Endodermal cell (in vitro differentiated cells): ENCODE results near the gene BCL11B. TPM values are rescaled to one million over a fixed set of nuclear protein-coding genes. Genes with fewer than 3 reads are reported as not detected.
A peak's percentile ranks its signal among the peaks of the same experiment; 100 is the strongest.

Experiments
- DNase-seq: peaks from one replicate; pipeline ENCODE4 v3.0.0-alpha.2; 2017
- H3K27ac ChIP-seq: 2 replicates; pipeline ENCODE4 v1.5.1; 2013; ENCODE audit warnings: mild to moderate bottlenecking, low read depth, low read length, moderate library complexity
- H3K27me3 ChIP-seq: 2 replicates; pipeline ENCODE4 v1.6.1; 2013; ENCODE audit warnings: mild to moderate bottlenecking, low read length, moderate library complexity; ENCODE audit not compliant: insufficient read depth, control insufficient read depth, poor library complexity, severe bottlenecking
- H3K36me3 ChIP-seq: 2 replicates; pipeline ENCODE4 v1.7.0; 2013; ENCODE audit warnings: mild to moderate bottlenecking, low read length, moderate library complexity; ENCODE audit not compliant: control insufficient read depth, insufficient read depth
- H3K4me1 ChIP-seq: one replicate; pipeline ENCODE4 v1.7.0; 2013; ENCODE audit warnings: low read length; ENCODE audit not compliant: control insufficient read depth, insufficient read depth
- H3K4me3 ChIP-seq: 2 replicates; pipeline ENCODE4 v1.5.1; 2013; ENCODE audit warnings: mild to moderate bottlenecking, low read length, moderate library complexity
- H3K9ac ChIP-seq: 2 replicates; pipeline ENCODE4 v1.6.1; 2013; ENCODE audit warnings: mild to moderate bottlenecking, low read length, moderate library complexity; ENCODE audit not compliant: poor library complexity, severe bottlenecking; ENCODE audit errors: extremely low read depth
- H3K9me3 ChIP-seq: 2 replicates; pipeline ENCODE4 v1.6.1; 2013; ENCODE audit warnings: mild to moderate bottlenecking, low read length, moderate library complexity; ENCODE audit not compliant: control insufficient read depth
- H3K27ac Mint-ChIP-seq: 2 replicates; pipeline ENCODE4 v1.8.0; 2020; ENCODE audit warnings: mixed read lengths
- H3K27me3 Mint-ChIP-seq: 2 replicates; pipeline ENCODE4 v1.8.0; 2021; ENCODE audit warnings: mild to moderate bottlenecking, mixed read lengths; ENCODE audit not compliant: insufficient read depth
- H3K36me3 Mint-ChIP-seq: 2 replicates; pipeline ENCODE4 v1.8.0; 2020; ENCODE audit warnings: low read depth, mixed read lengths
- H3K4me1 Mint-ChIP-seq: 2 replicates; pipeline ENCODE4 v1.8.0; 2020; ENCODE audit warnings: mixed read lengths
- H3K4me3 Mint-ChIP-seq: 2 replicates; pipeline ENCODE4 v1.8.0; 2020; ENCODE audit warnings: mild to moderate bottlenecking, moderate library complexity, mixed read lengths
- H3K9me3 Mint-ChIP-seq: 2 replicates; pipeline ENCODE4 v1.8.0; 2020; ENCODE audit warnings: mild to moderate bottlenecking, mixed read lengths
- WGBS, 2 experiments: methylation state at CpG; one replicate each; pipeline versions ENCODE4 v1.1.5 to v1.1.7; 2013; ENCODE audit warnings: missing lambda C conversion rate in 2 of 2, mixed read lengths in 1 of 2; ENCODE audit not compliant: insufficient coverage in 1 of 2, insufficient read length in 1 of 2; 5-methylcytosine and 5-hydroxymethylcytosine counted together
- long read RNA-seq, 4 experiments: library from polyadenylated mRNA in 2 of 4; library from RNA in 1 of 4; library from capped mRNA in 1 of 4; stranded (forward) in 3 of 4; unstranded in 1 of 4; transcript quantifications; one replicate each; pipeline ENCODE4 v2.0.0, GENCODE V29; 2020 to 2021; ENCODE audit warnings: inconsistent platforms in 1 of 4
- polyA plus RNA-seq, 2 experiments: library from polyadenylated mRNA; stranded (reverse); fragments of 50-300 nt; gene quantifications; one replicate each; pipeline ENCODE4 v1.2.3, GENCODE V29; 2013
- total RNA-seq, 2 donors: library from RNA; stranded (reverse); fragmentation: NEBNext Ultra II Directional in 1 of 2; extraction: Animal tissue kit (Norgen Biotek cat#: 25700) in 1 of 2; gene quantifications; 2 replicates in 1 of 2; 3 replicates in 1 of 2; pipeline ENCODE4 v1.2.1, GENCODE V29; 2021
- TF ChIP-seq, protein P1 (sequence below): fragments of 200-600 bp; sonication (generic); conservative IDR thresholded peaks from 2 replicates; pipeline ENCODE4 v1.5.0; 2021; ENCODE audit warnings: antibody characterized with exemption, mild to moderate bottlenecking

Gene BCL11B
- total RNA-seq = 1 to 10 TPM; 5.7 to 6.0 TPM
- 1.2 TPM for polyA plus RNA-seq (2013, experiment 1 of 2)
- 1.6 TPM for polyA plus RNA-seq (2013, experiment 2 of 2)
- long read RNA-seq, experiment 1 = 0 reads
- long read RNA-seq, experiment 2, partial matches to known transcripts = 0 of 3 reads
- long read RNA-seq, experiment 2, other reads (novel, unspliced or antisense) = 3 of 3 reads
- long read RNA-seq, experiment 3, partial matches to known transcripts = 0 of 4 reads
- long read RNA-seq, experiment 3, other reads (novel, unspliced or antisense) = 4 of 4 reads
- long read RNA-seq, experiment 4 = 0 reads

DNA sequence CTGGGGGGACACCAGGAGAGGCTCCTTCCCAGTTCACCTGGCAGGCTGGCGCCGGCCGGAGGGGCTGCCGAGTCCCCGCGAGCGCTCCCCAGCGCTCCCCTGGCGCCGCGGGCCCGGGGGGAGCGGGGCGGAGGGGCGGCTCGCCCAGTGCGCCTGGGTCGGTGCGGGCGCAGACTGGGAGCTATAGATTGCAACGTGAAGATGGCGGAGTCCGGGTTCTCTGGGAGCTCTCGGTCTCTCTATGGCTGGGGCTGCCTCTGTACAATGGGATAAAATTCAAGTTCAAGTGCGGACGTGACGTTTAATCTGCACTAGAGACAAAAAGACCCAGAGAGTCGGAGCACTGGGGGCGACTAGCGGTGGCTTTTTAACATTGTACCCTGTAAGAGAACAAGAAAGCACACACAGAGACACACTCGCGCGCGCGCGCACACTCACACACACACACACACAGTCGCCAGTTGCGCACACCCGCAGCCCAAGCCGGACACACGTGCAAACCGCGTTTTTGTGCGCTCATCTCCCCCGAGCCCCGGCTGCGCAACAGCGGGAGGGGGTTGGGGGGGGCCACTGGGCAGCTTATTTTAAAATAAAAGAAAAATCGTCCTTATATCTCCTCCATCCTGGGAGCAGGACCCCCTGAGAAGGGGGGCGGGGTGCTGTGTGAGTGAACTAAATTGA, at the start of gene BCL11B:
Gene BCL11B (minus strand): TSS at position 247 of the 681 bp plus-strand sequence. CDS start 979 bp downstream, outside the sequence.
- Mint-ChIP-seq H3K4me1 (peaks cover 35% of the 10 kb centered on the region), H3K36me3 (no peaks in the 10 kb centered on the region), H3K9me3 (no peaks in the 10 kb centered on the region), H3K27me3 (peaks cover 16% of the 10 kb centered on the region), H3K27ac (peak within 1 kb of the TSS; percentile 91), H3K4me3 (peak within 1 kb of the TSS; percentile 75)
- H3K9me3 ChIP-seq = no peaks in the 10 kb centered on the region
- peak within 1 kb of the TSS; percentile 60 for H3K9ac ChIP-seq
- 0% methylated on average over 7 to 48 of the region's 50 CpGs for WGBS, 2 experiments
- peaks cover 12% of the 10 kb centered on the region for H3K27me3 ChIP-seq
- H3K4me1 ChIP-seq = peaks cover 19% of the 10 kb centered on the region
- DNase-seq = peak; percentile 91
- TF ChIP-seq, protein P1, sequence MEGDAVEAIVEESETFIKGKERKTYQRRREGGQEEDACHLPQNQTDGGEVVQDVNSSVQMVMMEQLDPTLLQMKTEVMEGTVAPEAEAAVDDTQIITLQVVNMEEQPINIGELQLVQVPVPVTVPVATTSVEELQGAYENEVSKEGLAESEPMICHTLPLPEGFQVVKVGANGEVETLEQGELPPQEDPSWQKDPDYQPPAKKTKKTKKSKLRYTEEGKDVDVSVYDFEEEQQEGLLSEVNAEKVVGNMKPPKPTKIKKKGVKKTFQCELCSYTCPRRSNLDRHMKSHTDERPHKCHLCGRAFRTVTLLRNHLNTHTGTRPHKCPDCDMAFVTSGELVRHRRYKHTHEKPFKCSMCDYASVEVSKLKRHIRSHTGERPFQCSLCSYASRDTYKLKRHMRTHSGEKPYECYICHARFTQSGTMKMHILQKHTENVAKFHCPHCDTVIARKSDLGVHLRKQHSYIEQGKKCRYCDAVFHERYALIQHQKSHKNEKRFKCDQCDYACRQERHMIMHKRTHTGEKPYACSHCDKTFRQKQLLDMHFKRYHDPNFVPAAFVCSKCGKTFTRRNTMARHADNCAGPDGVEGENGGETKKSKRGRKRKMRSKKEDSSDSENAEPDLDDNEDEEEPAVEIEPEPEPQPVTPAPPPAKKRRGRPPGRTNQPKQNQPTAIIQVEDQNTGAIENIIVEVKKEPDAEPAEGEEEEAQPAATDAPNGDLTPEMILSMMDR = peak; percentile 76
- no peaks in the 10 kb centered on the region for H3K36me3 ChIP-seq
- H3K4me3 ChIP-seq = peak within 1 kb of the TSS; percentile 92
- H3K27ac ChIP-seq = peak within 1 kb of the TSS; percentile 66

DNA sequence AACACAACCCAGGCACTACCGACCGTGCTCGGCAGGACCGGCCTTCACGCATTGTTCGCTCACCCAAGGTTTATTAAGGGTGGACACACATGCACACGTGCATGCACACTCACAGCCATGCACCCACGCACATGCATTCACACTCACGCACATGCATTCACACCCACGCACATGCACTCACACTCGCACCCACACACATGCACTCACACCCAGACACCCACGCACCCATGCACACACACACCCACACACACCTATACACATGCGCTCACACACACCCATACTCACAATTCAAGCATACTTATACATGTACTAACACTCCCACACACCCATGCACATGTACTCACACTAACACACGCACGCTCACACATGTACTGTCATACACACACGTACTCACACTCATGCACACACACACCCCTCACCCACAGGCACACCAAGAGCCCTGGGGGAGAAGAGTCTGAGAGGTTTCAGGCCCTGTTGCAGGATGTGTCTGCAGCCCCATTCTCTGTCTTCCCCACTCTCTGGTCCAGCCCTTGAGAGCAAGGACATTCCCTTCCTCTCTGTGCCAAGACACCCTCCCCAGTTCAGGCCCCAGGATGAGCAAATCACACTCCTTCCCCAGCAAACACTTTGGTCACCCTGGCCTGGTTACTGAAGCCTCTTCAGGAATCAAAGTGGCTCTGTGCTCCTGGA, 49.4 kb upstream of the BCL11B start:
- TF ChIP-seq, protein P1 = no peak
- peaks cover 3% of the 10 kb centered on the region for H3K4me1 Mint-ChIP-seq
- no peaks in the 10 kb centered on the region for H3K27me3 ChIP-seq
- H3K4me3 Mint-ChIP-seq = no peak overlapping the region
- no peak overlapping the region for H3K9ac ChIP-seq
- no peak overlapping the region for H3K27ac Mint-ChIP-seq
- no peaks in the 10 kb centered on the region for H3K36me3 Mint-ChIP-seq
- no peak overlapping the region for H3K4me3 ChIP-seq
- H3K27ac ChIP-seq = no peak overlapping the region
- H3K27me3 Mint-ChIP-seq = no peaks in the 10 kb centered on the region
- no peaks in the 10 kb centered on the region for H3K36me3 ChIP-seq
- 92 to 95% methylated on average over 9 to 16 of the region's 16 CpGs for WGBS, 2 experiments
- DNase-seq = no peak
- no peaks in the 10 kb centered on the region for H3K9me3 Mint-ChIP-seq
- H3K9me3 ChIP-seq = no peaks in the 10 kb centered on the region
- H3K4me1 ChIP-seq = no peaks in the 10 kb centered on the region

DNA sequence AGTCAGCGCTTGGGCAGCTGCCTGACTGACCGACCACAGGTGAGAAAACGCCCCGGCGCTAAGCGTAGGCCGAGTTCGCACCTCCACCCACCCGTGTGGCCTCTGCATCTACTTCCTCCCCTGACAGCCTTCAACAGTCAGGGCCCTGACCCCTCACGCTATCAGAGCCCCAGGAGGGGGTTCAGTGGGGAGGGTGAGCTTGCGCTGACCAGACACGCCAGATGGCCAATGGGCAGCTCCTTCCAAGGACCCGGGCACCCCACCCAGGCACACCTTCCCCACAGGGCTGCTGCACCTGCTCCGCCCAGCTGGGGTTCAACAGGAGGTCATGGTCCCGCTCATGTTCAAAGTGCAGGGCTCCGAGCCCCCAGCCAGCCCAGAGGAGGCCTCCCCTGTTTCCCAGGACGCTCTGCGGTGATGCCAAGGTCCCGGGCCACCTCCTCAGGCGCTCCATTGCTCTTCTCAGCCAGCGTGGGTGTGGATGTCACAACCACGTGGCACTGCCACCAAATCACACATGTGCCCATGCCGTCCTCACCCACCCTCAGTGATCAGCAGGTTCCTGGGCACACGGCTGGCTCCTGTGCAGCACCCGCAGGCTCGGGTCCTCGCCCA, 48.7 kb upstream of the BCL11B start:
- 95 to 100% methylated on average over 10 to 27 of the region's 27 CpGs for WGBS, 2 experiments
- peak; percentile 60 for DNase-seq
- H3K27ac ChIP-seq = no peak overlapping the region
- Mint-ChIP-seq H3K9me3 (no peaks in the 10 kb centered on the region), H3K4me3 (no peak overlapping the region), H3K36me3 (no peaks in the 10 kb centered on the region), H3K27ac (no peak overlapping the region), H3K4me1 (peaks cover 3% of the 10 kb centered on the region), H3K27me3 (no peaks in the 10 kb centered on the region)
- no peak overlapping the region for H3K9ac ChIP-seq
- TF ChIP-seq, protein P1 = no peak
- no peak overlapping the region for H3K4me3 ChIP-seq
- no peaks in the 10 kb centered on the region for H3K36me3 ChIP-seq
- H3K9me3 ChIP-seq = no peaks in the 10 kb centered on the region
- H3K4me1 ChIP-seq = no peaks in the 10 kb centered on the region
- H3K27me3 ChIP-seq = no peaks in the 10 kb centered on the region
